GM21576 (cell line): Measurements from ENCODE around the gene CACNA1H.
"Not testable (repeated sequence)": the region's sequence is repeated elsewhere in the genome, so short reads cannot be mapped to it uniquely, and the experiment has no call there.

Experiments
- ATAC-seq: cut with Tn5 transposase; IDR thresholded peaks from one replicate; pipeline ENCODE4 v1.9.1; 2021; ENCODE audit warnings: mild to moderate bottlenecking, moderate library complexity; ENCODE audit not compliant: unreplicated experiment

The CACNA1H gene

GRCh38 chr16:1223355-1224214 is 70.7 kb downstream of the CACNA1H start:
- ATAC-seq = no peak

- no peak for ATAC-seq
Measured at GRCh38 chr16:1224558-1224957, 71.7 kb downstream of the CACNA1H start.

- ATAC-seq = no peak
Measured at GRCh38 chr16:1225051-1225451, 72.1 kb downstream of the CACNA1H start, which contains the start of gene TPSG1. TPSG1 (minus strand) TSS chr16:1225268; CDS start chr16:1225252, 16 bp downstream.

- ATAC-seq = not testable (repeated sequence)
Measured at GRCh38 chr16:1225728-1226311, 72.9 kb downstream of the CACNA1H start.

- not testable (repeated sequence) for ATAC-seq
Measured at GRCh38 chr16:1226692-1227091, 73.8 kb downstream of the CACNA1H start.

- ATAC-seq = not testable (repeated sequence)
Measured at GRCh38 chr16:1228227-1228626, 75.3 kb downstream of the CACNA1H start.

GRCh38 chr16:1229476-1229875 is 76.6 kb downstream of the CACNA1H start:
- not testable (repeated sequence) for ATAC-seq

- not testable (repeated sequence) for ATAC-seq
Measured at GRCh38 chr16:1230084-1230470, 77.2 kb downstream of the CACNA1H start, which contains the start of gene TPSB2. TPSB2 (minus strand) TSS chr16:1230184; CDS start chr16:1229951, 233 bp downstream.

GRCh38 chr16:1230471-1231212 is 77.7 kb downstream of the CACNA1H start:
- ATAC-seq = not testable (repeated sequence)

GRCh38 chr16:1231301-1231700 is 78.4 kb downstream of the CACNA1H start:
- not testable (repeated sequence) for ATAC-seq

- not testable (repeated sequence) for ATAC-seq
Measured at GRCh38 chr16:1232049-1232748, 79.3 kb downstream of the CACNA1H start.

- ATAC-seq = not testable (repeated sequence)
Measured at GRCh38 chr16:1236659-1237058, 83.8 kb downstream of the CACNA1H start.

- no peak for ATAC-seq
Measured at GRCh38 chr16:1237990-1238389, 85.1 kb downstream of the CACNA1H start.

- ATAC-seq = not testable (repeated sequence)
Measured at GRCh38 chr16:1238909-1239308, 86.0 kb downstream of the CACNA1H start.

GRCh38 chr16:1239575-1239974 is 86.7 kb downstream of the CACNA1H start:
- not testable (repeated sequence) for ATAC-seq

- not testable (repeated sequence) for ATAC-seq
Measured at GRCh38 chr16:1240436-1240835, 87.5 kb downstream of the CACNA1H start, which contains the start of gene TPSAB1. TPSAB1 (plus strand) TSS chr16:1240705; CDS start chr16:1240939, 234 bp downstream.

- ATAC-seq = not testable (repeated sequence)
Measured at GRCh38 chr16:1241081-1241480, 88.2 kb downstream of the CACNA1H start.

- ATAC-seq = not testable (repeated sequence)
Measured at GRCh38 chr16:1243363-1243762, 90.5 kb downstream of the CACNA1H start.

GRCh38 chr16:1243907-1244850 is 91.3 kb downstream of the CACNA1H start:
- ATAC-seq = not testable (repeated sequence)
